GM18519 (cell line): ENCODE data around the gene SFRP5.

Experiments
- ATAC-seq: cut with Tn5 transposase; IDR thresholded peaks from one replicate; pipeline ENCODE4 v1.9.1; 2021; ENCODE audit warnings: mild to moderate bottlenecking, moderate library complexity; ENCODE audit not compliant: unreplicated experiment, low FRiP score

SFRP5 gene

GRCh38 chr10:97766996-97767924, 4.5 kb downstream of the SFRP5 start:
- no peak for ATAC-seq

GRCh38 chr10:97766106-97766810, 5.5 kb downstream of the SFRP5 start:
- ATAC-seq = no peak

DNA sequence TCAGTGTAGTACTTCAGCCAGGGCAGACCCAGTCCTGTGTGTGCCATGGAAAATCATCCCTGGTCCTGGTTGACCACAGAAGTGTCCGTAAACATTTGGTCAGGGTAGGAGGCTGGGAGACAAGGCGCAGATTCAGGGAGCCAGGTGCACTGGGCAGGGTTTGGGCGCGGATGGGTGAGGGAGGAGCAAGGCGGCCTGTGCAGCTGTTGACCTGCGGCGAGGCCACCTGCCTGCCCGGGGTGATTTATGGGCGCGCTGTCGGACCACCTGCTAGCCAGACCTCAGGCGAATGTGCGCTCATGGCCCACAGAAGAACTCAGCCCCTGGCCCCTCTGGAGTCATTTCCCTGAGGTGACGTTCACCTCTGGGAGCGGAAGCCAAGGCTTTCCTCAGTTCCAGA, 6.6 kb downstream of the SFRP5 start:
- no peak for ATAC-seq

GRCh38 chr10:97764519-97764931, 7.3 kb downstream of the SFRP5 start:
- no peak for ATAC-seq

DNA sequence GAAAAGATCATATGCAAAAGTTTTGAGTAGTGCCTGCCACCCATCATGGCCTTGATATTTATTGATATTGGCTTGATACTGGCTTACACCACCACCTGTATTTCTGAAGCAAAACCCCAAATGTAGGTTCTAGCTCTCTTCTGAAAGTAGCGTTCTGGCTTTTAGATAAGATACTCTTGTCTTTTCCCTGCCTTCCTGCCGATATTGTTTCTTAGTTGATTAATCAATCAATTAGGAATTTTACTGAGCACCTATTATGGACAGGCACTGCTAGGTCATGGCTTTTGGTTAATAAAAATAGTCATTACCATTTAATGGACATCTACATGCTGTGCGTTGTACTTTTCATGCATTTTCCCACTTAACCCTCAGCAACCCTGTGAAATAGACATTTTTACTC, 7.9 kb downstream of the SFRP5 start:
- ATAC-seq = no peak

GRCh38 chr10:97763411-97763810, 8.4 kb downstream of the SFRP5 start:
- no peak for ATAC-seq

DNA sequence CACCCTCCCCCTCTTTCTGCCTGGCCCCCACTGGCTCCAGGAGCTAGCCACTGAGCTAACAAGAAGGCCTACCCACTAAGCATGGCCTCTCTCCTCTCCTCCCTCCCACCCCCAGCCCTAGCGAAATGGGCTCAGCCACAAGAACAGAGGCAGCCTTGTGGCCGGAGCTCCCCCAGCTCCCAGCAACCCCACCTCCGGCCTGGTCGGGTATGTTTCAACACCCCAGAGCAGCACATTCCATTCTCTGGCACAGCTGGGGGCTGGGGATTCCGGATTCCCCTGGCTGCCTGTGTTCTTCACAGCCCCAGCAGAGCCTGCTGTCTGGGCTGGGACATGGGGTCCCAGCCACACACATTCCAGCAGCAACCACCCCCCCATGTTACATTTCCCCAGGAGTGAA, 9.0 kb downstream of the SFRP5 start:
- no peak for ATAC-seq

DNA sequence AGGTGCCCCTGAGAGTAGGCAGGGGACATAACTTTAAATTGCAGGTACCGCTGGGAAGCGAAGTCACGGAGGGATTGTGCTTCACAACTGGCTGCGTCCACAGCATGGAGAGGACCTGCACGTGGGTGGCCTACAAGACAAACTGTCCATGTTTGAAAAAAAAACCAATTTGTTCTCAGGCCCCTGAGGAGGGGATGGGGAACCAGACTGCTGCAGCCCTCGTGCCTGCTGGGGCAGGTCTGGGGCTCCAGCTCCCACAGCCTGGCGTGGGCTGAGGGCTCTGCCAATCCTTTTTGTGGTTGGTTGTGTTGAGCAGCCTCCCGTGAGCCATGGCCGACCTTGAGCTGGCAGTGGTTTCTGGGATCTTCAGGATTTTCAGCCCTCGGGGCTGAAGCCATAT, 9.7 kb downstream of the SFRP5 start:
- ATAC-seq = no peak

DNA sequence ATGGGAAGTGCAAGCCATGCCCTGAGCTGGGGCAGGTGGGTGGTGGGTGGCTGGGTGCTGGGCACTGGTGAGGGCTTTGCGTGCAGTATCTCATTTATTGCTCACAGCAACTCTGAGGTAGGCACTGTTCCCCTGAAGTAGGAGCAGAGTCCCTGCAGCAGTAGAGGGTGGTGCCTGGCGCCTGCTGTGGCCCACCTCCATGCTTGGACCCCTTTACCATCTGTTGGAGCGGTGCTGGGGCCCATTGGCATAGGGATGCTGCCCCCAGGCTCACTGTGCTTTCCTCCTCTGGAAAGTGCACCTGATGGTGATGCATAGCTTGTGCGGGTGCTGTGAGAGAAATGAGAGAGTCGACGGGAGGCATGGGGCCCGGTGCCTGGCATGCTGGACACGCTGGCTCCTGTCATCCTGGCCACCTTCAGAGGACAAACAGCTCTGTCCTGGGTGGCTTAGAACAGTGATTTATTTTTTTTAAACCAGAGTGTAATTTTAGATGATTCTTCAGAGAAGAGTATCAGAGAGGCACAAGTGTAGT, 10.4 kb downstream of the SFRP5 start:
- ATAC-seq = no peak

GRCh38 chr10:97760461-97761257, 11.1 kb downstream of the SFRP5 start:
- ATAC-seq = no peak

- no peak for ATAC-seq
These were observed 11.9 kb downstream of the SFRP5 start for GRCh38 chr10:97759946-97760345.

GRCh38 chr10:97759158-97759887, 12.5 kb downstream of the SFRP5 start:
- no peak for ATAC-seq

- ATAC-seq = no peak
These were observed 14.3 kb downstream of the SFRP5 start for GRCh38 chr10:97757471-97757870.

DNA sequence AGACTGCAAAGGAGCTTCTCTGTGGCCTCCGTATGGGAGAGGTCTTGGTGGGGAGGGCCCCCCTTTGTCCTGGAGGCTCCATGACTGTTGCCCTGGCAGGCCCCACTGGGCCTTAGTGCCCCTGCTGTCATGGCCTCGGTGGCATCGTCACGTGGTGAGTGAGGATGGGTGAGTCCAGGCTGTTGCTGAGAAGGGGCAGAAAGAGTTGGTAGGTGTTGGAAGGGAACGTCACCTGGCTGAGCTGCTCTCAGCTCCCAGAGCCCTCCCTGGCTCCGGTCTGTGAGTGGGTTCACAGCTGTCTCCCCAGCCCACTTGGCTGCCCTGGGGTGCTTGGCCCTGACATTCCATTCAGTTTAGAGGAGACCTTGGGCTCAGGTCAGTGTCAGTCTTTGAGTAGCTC, 16.1 kb downstream of the SFRP5 start:
- no peak for ATAC-seq

GRCh38 chr10:97754726-97755125, 17.1 kb downstream of the SFRP5 start:
- no peak for ATAC-seq

DNA sequence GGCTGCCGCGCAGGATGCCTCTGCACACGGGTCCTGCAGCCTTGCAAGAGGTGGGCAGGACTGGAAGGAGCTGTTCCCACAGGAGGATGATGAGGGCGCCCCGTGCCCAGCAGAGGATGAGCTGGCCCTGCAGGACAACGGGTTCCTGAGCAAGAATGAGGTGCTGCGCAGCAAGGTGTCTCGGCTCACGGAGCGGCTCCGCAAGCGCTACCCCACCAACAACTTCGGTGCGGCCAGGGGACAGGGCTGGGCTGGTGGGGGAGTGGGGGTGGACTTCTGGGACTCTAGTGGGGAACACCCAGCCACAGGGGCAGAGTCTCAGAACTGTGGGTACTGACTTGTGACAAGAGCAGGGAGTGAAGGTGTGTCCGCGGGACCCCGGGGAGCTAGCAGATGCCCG, 18.8 kb downstream of the SFRP5 start:
- no peak for ATAC-seq

- ATAC-seq = no peak
These were observed 23.7 kb downstream of the SFRP5 start for GRCh38 chr10:97748116-97748515.

DNA sequence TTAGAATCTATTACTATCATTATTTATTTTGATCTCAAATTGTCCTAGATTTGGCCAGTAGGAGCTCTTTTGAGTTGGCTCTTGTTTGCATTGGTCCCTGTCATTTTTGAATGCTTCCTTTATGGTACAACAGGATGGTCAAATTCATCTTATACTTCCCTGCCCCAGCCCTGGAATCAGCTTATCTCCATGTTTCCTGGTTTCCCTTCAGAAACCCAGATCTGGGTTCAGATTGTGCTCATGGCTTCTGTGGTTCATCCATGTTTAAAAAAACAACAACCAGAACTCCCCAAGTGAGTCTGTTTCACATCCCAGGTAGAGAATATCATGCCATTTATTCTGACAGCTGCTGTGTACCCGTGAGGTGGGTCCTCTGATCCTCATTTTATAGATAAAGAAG, 24.2 kb downstream of the SFRP5 start:
- no peak for ATAC-seq

DNA sequence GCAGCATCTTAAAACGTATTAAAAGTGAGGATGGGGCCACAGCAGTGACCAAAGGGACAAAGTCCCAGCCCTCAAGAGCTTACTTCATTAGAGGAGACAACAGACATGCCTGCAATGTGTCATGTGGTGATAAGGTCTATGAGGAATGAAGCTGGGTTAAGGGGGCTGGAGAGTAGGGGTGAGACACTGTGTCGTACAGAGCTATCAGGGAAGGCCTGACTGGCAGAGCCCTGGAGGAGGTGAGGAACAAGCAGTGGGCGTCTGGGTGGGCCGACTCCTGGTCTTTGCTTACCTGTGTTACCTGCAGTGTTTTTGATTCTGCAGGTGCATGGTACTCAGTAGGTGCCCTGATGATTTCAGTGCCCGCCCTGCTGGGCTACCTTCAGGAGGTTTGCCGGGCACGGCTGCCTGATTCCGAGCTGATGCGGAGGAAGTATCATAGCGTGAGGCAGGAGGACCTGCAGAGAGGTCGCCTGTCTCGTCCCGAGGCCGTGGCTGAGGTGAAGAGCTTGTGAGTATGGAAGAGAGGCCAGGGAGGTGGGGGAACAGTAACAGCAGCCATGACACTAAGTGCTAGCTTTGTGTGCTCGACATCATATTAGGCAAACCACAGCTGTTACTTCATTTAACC, 27.3 kb downstream of the SFRP5 start:
- no peak for ATAC-seq
